Spleen (tissue), 11 donors: ENCODE measurements around the gene RPS15. TPM values are rescaled to one million over a fixed set of nuclear protein-coding genes. Genes with fewer than 3 reads are reported as not detected.
"Not testable (repeated sequence)": the region's sequence is repeated elsewhere in the genome, so short reads cannot be mapped to it uniquely, and the experiment has no call there.

Source experiments
- DNase-seq: peaks from one replicate; pipeline ENCODE4 v3.0.0-alpha.2; 2020
- H3K27ac ChIP-seq, 8 donors: fragments of 200-600 bp; sonication (generic) in 7 of 8; 1 replicate in 4 of 8; 2 replicates in 4 of 8; pipeline versions ENCODE4 v1.5.0 to v1.8.0; 2016 to 2021; ENCODE audit warnings: inconsistent platforms in 4 of 8, mild to moderate bottlenecking in 4 of 8, moderate library complexity in 1 of 8
- H3K27me3 ChIP-seq, 7 donors: fragments of 200-600 bp; sonication (generic) in 6 of 7; replicated peaks in 1 of 7; 1 replicate in 4 of 7; 2 replicates in 3 of 7; pipeline versions ENCODE4 v1.5.0 to v1.8.0; 2016 to 2021; ENCODE audit warnings: inconsistent platforms in 3 of 7, mild to moderate bottlenecking in 1 of 7
- H3K36me3 ChIP-seq, 6 donors: fragments of 200-600 bp; sonication (generic) in 5 of 6; 1 replicate in 4 of 6; 2 replicates in 2 of 6; pipeline versions ENCODE4 v1.5.0 to v1.8.0; 2016 to 2021; ENCODE audit warnings: inconsistent platforms in 2 of 6
- H3K4me1 ChIP-seq, 6 donors: fragments of 200-600 bp; sonication (generic) in 5 of 6; 1 replicate in 3 of 6; 2 replicates in 3 of 6; pipeline versions ENCODE4 v1.5.0 to v1.8.0; 2016 to 2021; ENCODE audit warnings: inconsistent platforms in 3 of 6
- H3K4me3 ChIP-seq, 8 donors: fragments of 200-600 bp; sonication (generic) in 7 of 8; 1 replicate in 4 of 8; 2 replicates in 4 of 8; pipeline versions ENCODE4 v1.5.0 to v1.8.0; 2016 to 2021; ENCODE audit warnings: inconsistent platforms in 4 of 8, mild to moderate bottlenecking in 4 of 8, moderate library complexity in 2 of 8
- H3K9me3 ChIP-seq, 8 donors: fragments of 200-600 bp; sonication (generic) in 7 of 8; 1 replicate in 4 of 8; 2 replicates in 4 of 8; pipeline versions ENCODE4 v1.5.0 to v1.8.0; 2016 to 2021; ENCODE audit warnings: inconsistent platforms in 4 of 8
- CTCF ChIP-seq, 11 experiments: fragments of 200-600 bp in 7 of 11; fragments of 450-650 bp in 4 of 11; sonication (generic) in 4 of 11; IDR thresholded peaks in 8 of 11; conservative IDR thresholded peaks in 3 of 11; 1 replicate in 7 of 11; 2 replicates in 4 of 11; pipeline versions ENCODE4 v1.4.0 to v1.8.0; 2016 to 2021; ENCODE audit warnings: antibody characterized with exemption in 11 of 11, inconsistent platforms in 4 of 11, mild to moderate bottlenecking in 1 of 11
- POLR2A ChIP-seq, 3 donors: fragments of 450-650 bp; IDR thresholded peaks; one replicate each; pipeline ENCODE4 v1.5.1; 2017; ENCODE audit warnings: antibody characterized with exemption in 3 of 3, mild to moderate bottlenecking in 1 of 3
- POLR2AphosphoS5 ChIP-seq, 3 donors: sonication (generic); formaldehyde crosslinking; IDR thresholded peaks; one replicate each; pipeline ENCODE4 v1.5.1; 2017; ENCODE audit warnings: antibody characterized with exemption in 3 of 3
- WGBS, 5 donors: extraction: QIAGEN DNeasy Blood & Tissue Kit in 3 of 5; methylation state at CpG; one replicate each; pipeline versions ENCODE4 v1.1.5 to v1.1.7; 2013 to 2018; 5-methylcytosine and 5-hydroxymethylcytosine counted together
- intact Hi-C: fragments of 100-400 bp; cut with DNase I; formaldehyde crosslinking; loops from one replicate; pipeline ENCODE4 v1.15.0; 2023; ENCODE audit warnings: low total_unique reads
- polyA plus RNA-seq, 3 donors: library from polyadenylated mRNA; stranded (reverse); fragments of 200-250 nt; gene quantifications; one replicate each; pipeline ENCODE4 v1.2.1, GENCODE V29; 2013
- total RNA-seq, 7 donors: library from RNA; depleted of rRNA in 3 of 7; stranded (reverse); fragments of >200 nt in 3 of 7; fragmentation: NEBNext Ultra II Directional in 4 of 7; extraction: Animal tissue kit (Norgen Biotek cat#: 25700) in 4 of 7; gene quantifications; one replicate each; pipeline versions ENCODE4 v1.1.0 to v1.2.1, GENCODE V29; 2016 to 2021
- donor health status: healthy with polysubstance abuse.
- donor health status: DM: no; HTN: no; CAD: no; lungs with moderate emphysema.
- donor health status: DM: no; HTN: no; CAD: no.
- donor health status: Bipolar disorder and iron deficiency.
- donor health status: healthy.
- donor health status: DM: no; HTN: no; CAD: no.
- donor health status: DM: yes; HTN: yes; CAD: no.

The RPS15 gene
- total and polyA plus RNA-seq, 10 donors: 932 to 5,849 (median 4,147) TPM

- H3K9me3 ChIP-seq, DNase-seq, intact Hi-C loops, H3K27me3 ChIP-seq: not testable (repeated sequence)
- Histone ChIP-seq H3K36me3 (peaks cover 9 to 58% (median 39%) of the 10 kb centered on the region in 6 donors), H3K27ac (peak overlapping the region in 4 of 8 donors; percentile 90 to 97 (median 92)), H3K4me1 (peaks cover 16 to 59% (median 38%) of the 10 kb centered on the region in 6 donors), H3K4me3 (peak overlapping the region; percentile 61 to 97 (median 76))
- 76 to 87% (median 81%) methylated on average over 28 to 57 of the region's 57 CpGs for WGBS, 5 donors
- TF ChIP-seq POLR2AphosphoS5 (IDR thresholded peaks at IDR 0.05): peak in 1 of 3 donors; percentile 36
Observed at GRCh38 chr19:1439525-1440417, 1.6 kb downstream of the RPS15 start.

- 86 to 92% (median 90%) methylated on average over 13 to 15 of the region's 15 CpGs for WGBS, 5 donors
- DNase-seq: no peak
- H3K9me3 ChIP-seq: no peaks in the 10 kb centered on the region
- peak overlapping the region in 1 of 8 donors; percentile 4 for H3K27ac ChIP-seq
- peaks cover 0 to 9% (median 2%) of the 10 kb centered on the region in 7 donors for H3K27me3 ChIP-seq
- no peak for TF ChIP-seq CTCF (IDR thresholded peaks at IDR 0.05 in 8 of 11, conservative IDR thresholded peaks at IDR 0.05 in 3 of 11)
- TF ChIP-seq POLR2AphosphoS5 (IDR thresholded peaks at IDR 0.05): no peak
- no peak for TF ChIP-seq POLR2A (IDR thresholded peaks at IDR 0.05)
- peaks cover 22 to 59% (median 45%) of the 10 kb centered on the region in 6 donors for H3K4me1 ChIP-seq
- peak overlapping the region in 1 of 8 donors; percentile 83 for H3K4me3 ChIP-seq
- intact Hi-C loops: no loop called here
- peaks cover 9 to 52% (median 34%) of the 10 kb centered on the region in 6 donors for H3K36me3 ChIP-seq
Observed at GRCh38 chr19:1440418-1440801, 2.2 kb downstream of the RPS15 start.

GRCh38 chr19:1441022-1441426 lies 2.8 kb downstream of the RPS15 start:
- Histone ChIP-seq H3K27me3 (peaks cover 0 to 15% (median 9%) of the 10 kb centered on the region in 7 donors), H3K27ac (no peak overlapping the region), H3K4me1 (peaks cover 25 to 62% (median 51%) of the 10 kb centered on the region in 6 donors), H3K9me3 (no peaks in the 10 kb centered on the region), H3K4me3 (no peak overlapping the region), H3K36me3 (peaks cover 9 to 46% (median 32%) of the 10 kb centered on the region in 6 donors)
- TF ChIP-seq POLR2AphosphoS5 (IDR thresholded peaks at IDR 0.05) (peak in 1 of 3 donors; percentile 42), POLR2A (IDR thresholded peaks at IDR 0.05) (no peak)
- DNase-seq: no peak
- WGBS, 5 donors: 91 to 94% (median 92%) methylated on average over 9 of the region's 9 CpGs
- intact Hi-C loops: no loop called here

GRCh38 chr19:1441677-1442438 lies 3.7 kb downstream of the RPS15 start:
- 87 to 95% (median 92%) methylated on average over 25 of the region's 25 CpGs for WGBS, 5 donors
- no peak for DNase-seq
- H3K27ac ChIP-seq: no peak overlapping the region
- TF ChIP-seq POLR2A (IDR thresholded peaks at IDR 0.05) (no peak), CTCF (IDR thresholded peaks at IDR 0.05 in 8 of 11, conservative IDR thresholded peaks at IDR 0.05 in 3 of 11) (no peak), POLR2AphosphoS5 (IDR thresholded peaks at IDR 0.05) (peak in 2 of 3 donors; percentile 12 to 56)
- H3K36me3 ChIP-seq: peaks cover 9 to 43% (median 32%) of the 10 kb centered on the region in 6 donors
- no peaks in the 10 kb centered on the region for H3K9me3 ChIP-seq
- no peak overlapping the region for H3K4me3 ChIP-seq
- peaks cover 6 to 23% (median 17%) of the 10 kb centered on the region in 7 donors for H3K27me3 ChIP-seq
- intact Hi-C loops: no loop called here
- peaks cover 32 to 71% (median 59%) of the 10 kb centered on the region in 6 donors for H3K4me1 ChIP-seq
